HG03342 (cell line): ENCODE results near the gene DPPA2.

Experiments
- ATAC-seq: cut with Tn5 transposase; IDR thresholded peaks from one replicate; pipeline ENCODE4 v1.9.1; 2021; ENCODE audit warnings: mild to moderate bottlenecking, moderate library complexity; ENCODE audit not compliant: unreplicated experiment

Gene DPPA2

DNA sequence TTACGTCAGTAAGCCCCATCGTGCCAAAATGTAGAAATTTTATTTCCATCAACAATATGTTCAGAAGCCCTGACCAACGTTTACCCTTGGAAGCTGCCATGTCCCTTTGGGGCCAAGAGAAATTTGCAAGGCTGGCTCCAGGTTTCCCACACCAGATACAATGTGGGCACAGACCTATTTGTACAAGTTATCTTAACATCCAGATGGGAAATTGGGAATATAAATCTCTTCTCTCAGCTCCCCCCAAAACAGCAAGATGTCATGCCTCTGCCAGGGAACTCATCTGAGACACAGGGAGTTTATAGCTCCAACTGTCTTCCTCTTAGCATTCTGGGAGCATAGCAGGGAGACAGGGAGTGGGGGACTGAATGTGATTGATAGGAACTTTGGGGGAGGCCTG lies 9.3 kb upstream of the DPPA2 start:
- no peak for ATAC-seq

DNA sequence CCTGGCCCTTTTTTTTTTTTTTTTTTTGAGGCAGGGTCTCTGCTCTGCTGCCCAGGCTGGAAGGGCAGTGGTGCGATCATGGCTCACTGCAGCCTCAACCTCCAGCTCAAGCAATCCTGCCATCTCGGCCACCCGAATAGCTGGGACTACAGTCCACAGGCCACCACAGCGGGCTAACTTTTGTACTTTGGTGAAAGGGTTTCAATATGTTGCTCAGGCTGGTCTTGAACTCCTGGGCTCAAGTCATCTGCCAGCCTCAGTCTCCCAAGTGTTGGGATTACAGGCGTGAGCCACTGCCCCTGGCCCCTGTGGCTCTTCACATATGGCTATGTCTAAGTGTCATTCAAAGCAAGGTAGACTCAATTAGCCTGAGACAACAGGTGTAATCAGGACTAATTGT lies 8.8 kb upstream of the DPPA2 start:
- no peak for ATAC-seq

DNA sequence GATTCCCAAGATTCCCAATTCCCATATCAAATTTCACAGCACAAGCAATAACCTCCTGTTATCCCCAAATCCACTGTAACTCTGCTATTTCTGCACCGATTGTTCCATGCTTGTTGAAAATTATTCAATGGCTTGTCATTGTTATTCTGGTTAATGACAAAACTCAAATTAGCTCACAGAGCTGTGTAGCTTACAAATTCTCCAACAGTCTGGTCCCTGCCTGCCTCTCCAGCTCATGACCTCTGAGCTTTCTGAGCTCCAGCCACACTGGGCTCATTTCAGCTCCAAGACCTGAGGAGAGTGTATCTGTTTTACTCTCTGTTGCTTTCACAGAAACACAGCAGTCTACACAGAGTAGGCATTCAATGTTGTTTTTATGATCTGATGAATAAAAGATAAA lies 3.3 kb downstream of the DPPA2 start:
- ATAC-seq = no peak

DNA sequence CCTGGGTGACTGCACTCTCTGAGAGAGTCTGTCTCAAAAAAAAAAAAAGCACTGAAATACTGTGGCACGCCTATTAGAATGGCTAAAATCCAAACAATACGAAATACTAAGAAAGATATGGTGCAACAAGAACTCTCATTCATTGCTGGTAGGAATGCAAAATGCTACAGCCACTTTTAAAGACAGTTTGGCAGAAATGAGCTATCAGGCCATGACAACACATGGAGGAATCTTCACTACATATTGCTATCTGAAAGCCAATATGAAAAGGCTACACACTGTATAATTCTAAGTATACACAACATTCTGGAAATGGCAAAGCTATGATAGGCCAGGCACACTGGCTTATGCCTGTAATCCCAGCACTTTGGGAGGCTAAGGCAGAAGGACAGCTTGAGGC lies 18.8 kb downstream of the DPPA2 start:
- ATAC-seq = no peak

DNA sequence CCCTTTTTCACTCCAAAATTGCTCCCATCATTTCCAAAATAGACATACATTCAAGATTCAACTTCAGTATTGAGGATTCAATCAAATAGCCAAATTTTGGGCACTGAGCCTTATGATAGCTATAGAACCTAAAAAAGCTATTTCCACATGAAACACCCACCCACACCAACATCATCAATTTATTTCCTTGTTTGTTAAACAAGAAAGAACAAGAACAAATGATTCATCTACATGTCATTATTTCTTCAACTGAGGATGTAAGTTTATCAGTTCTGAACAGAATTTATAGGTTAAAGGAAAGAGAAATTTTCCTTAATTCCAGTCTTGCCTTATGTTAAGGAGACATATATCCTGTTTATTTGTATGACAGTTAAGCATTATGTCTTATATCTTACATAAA lies 32.2 kb downstream of the DPPA2 start:
- ATAC-seq = no peak

DNA sequence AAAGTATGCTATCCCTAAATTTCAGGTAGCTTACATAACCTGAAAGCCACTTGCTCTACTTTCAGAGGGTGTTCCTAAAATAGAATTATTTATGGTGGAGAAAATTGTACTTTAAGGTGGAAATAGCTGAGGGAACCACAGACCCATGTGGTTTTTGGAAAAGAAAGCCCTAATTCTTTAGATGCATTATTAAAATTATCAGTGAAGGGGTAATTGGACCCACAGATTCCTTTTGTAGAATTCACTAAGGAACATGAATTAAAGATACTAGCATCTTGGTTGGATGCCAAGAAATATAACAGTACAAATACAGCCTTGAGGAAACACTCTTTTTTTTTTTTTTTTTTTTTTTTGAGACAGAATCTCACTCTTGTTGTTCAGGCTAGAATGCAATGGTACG lies 37.8 kb downstream of the DPPA2 start:
- no peak for ATAC-seq

DNA sequence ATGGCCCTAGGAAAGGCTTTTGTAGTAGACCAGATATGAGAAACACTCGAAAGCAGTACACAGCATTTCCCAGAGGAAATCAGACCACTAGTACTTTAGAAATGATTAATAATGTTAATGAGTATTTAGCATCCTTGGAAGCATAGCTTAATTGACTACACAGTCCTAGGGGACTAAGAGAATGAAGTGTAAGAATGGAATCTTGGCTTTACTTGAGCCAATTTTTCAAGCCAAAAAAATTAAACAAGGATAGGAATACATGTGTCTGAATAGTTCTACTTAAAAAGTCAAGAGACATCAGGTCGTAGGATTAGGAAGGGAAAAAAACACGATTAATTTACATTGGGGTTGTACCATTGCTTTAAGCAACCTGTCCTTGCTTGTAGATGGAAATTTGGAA lies 38.2 kb downstream of the DPPA2 start:
- ATAC-seq = no peak

DNA sequence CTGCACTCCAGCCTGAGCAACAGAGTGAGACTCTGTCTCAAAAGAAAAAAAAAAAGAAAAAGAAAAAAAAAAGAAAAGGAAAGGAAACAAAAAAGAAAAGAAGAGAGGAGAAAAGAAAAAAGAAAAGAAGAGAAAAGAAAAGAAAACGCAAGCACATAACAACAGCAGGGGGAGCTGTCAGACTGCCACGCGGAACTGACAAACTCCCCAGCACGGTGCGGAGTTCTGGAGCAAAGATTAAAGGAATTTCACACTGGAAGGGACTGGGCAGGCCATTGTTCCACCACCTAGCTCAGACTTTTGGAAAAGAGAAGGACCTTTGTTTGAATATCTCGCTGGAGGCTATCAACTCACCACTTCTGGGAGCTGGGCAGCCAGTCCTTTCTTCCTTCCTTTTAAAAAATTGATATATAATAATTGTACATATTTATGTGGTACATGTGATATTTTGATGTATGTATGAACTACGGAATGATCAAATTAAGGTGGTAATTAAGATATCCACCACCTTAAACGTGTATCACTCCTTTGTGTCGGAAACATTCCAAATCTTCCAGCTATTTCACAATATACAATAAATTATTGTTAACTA lies 40.5 kb downstream of the DPPA2 start:
- ATAC-seq = no peak

DNA sequence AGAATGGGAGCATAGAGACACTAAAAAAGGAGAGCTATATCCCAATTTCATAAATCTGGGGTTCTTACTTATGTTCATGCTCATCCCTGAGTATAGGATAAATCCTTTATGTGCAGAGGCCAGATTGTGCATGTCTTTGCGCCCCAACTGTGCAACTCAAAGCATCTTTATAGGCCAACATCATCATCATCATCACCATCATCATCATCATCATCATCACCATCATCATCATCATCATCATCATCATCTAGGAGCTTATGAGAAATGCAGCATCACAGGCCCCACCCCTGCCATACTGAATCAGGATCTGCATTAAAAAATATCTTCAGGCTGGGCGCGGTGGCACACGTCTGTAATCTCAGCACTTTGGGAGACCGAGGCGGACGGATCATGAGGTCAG lies 45.5 kb downstream of the DPPA2 start:
- no peak for ATAC-seq

DNA sequence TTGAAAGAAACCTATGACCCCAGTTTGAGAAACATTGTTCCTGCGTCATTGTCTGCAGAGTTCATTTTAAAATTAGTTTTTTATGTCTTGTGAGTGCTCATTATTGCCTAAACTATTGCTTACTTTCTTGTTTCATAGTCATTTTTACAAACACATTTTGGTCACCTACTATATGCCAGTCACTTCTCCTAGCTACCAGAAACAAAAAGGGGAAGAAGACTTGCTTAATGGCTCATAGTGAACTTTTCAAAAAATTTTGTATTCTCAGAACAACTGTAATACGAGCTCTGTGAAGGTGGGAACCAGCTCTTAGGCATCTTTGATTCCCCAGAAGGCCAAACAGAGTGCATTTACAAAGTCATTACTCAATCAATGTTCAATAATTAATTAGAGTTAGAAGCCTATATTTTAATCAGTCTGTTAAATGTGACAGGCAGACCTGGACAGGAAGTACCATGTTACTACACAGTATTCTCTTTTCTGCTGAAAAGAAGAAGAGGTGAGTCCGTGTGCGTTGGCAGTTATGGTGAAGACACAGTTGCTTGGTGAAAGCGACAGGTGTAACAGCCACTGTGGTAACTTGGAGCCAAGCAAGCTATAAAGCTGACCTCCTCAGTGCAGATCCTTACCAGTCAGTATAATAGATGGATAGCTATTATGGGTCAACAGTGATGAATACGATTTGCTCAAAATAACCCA lies 46.6 kb downstream of the DPPA2 start:
- ATAC-seq = no peak

DNA sequence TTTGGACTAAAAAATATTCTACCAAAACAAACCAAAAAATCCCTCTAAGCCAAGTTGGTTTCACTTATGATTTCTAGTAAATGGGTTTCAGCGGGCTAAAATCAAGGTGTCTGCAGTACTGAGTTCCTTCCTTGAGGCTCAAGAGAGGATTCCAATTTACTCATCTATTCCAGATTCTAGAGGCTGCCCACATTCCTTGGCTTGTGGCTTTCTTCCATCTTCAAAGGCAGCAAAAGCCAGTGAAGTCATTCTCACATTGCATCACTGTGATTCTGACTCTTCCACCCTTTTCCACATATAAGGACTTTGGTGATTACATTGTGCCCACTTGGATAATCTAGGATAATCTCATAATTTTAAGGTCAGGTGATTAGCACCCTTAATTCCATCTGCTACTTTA lies 48.1 kb downstream of the DPPA2 start:
- no peak for ATAC-seq

DNA sequence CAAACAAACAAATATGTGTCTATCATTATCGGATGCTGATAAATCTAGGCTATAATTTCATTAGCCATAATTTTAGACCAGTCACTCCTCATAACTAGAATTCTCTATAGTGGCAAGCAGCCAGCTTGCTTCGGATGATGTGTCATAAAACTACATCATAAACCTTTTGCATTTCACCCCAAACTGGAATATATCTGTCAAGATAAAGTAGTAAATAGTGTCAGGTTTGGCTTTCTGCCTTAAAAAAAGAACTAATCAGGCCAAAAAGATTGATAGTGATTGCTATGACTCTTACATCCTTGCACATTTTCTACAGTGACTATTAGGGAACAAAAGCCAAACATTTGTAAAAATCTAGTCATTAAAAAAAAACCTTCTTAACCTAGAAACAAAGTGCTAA lies 51.0 kb downstream of the DPPA2 start:
- ATAC-seq = no peak

DNA sequence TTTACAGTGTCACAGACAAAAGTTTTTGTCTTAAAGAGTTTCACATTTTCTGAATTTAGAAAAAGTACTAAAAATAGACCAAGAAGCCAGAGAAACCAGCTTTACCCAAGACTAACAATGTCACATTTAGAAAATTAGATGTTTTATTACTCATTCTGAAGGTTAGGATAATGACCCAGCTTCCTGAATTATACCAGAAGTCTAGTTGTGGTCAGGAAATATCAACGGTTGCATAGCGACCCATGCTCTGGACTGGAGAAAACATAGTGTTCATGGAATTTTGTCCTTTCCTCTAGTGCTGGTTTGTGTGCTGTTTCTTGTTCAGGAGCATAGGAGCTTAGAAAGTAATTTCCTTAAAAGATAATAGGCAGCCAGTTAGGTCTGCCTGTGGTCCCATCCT lies 59.0 kb downstream of the DPPA2 start:
- ATAC-seq = no peak

DNA sequence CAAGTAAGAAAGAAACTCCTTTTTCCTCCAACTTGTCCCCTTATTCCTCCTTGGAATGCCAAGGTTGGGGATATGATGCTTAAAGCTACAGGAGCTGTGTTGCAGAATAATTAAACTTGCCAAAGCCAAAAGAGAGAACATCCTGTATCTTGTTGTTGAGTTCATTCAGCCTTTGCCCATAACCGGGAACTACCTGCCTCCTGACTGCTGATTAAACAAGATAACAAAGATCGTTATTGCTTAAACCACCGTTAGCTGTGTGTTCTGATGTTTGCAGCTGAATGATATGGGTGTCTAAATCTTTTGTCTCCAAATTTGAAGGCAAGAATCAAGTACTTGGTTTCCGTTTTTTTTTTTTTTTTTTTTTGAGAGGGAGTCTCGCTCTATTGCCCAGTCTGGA lies 61.5 kb downstream of the DPPA2 start:
- ATAC-seq = no peak

DNA sequence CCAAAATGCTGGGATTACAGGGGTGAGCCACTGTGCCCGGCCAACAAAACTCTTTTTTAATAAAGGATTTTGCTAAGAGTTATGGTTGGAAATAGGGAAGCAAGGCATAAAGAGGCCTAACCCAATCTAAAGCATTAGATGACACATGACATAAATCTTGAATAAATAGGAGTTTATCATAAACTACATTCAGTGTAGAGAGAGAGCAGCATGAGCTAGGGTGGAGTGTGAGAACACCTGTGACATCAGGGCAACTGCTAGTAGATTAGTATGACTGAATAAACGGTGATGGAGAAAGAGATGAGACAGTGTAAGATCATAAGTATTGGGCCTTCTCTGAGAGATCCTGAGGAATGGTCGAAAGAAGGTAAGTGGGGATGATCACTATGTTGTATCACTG lies 63.7 kb downstream of the DPPA2 start:
- ATAC-seq = no peak
